Renal cortical epithelial cell (primary cell): Measurements from ENCODE around the gene CSF3. TPM values are rescaled to one million over a fixed set of nuclear protein-coding genes. Genes with fewer than 3 reads are reported as not detected.
"Not testable (repeated sequence)": the region's sequence is repeated elsewhere in the genome, so short reads cannot be mapped to it uniquely, and the experiment has no call there.

Experiments
- DNase-seq: peaks from one replicate; pipeline ENCODE4 v3.0.0-alpha.2; 2011; ENCODE audit warnings: low read depth
- total RNA-seq: library from RNA; depleted of rRNA; stranded (reverse); fragments of >200 nt; gene quantifications from 2 replicates; pipeline ENCODE4 v1.2.3, GENCODE V29; 2014

CSF3 gene
- total RNA-seq, 1 donor from 2014 or later: not detected

DNA sequence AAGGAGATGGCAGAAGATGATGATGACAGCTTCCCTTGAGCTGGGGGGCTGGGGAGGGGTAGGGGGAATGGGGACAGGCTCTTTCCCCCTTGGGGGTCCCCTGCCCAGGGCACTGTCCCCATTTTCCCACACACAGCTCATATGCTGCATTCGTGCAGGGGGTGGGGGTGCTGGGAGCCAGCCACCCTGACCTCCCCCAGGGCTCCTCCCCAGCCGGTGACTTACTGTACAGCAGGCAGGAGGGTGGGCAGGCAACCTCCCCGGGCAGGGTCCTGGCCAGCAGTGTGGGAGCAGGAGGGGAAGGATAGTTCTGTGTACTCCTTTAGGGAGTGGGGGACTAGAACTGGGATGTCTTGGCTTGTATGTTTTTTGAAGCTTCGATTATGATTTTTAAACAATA is 17.7 kb upstream of the CSF3 start:
- DNase-seq: no peak

DNA sequence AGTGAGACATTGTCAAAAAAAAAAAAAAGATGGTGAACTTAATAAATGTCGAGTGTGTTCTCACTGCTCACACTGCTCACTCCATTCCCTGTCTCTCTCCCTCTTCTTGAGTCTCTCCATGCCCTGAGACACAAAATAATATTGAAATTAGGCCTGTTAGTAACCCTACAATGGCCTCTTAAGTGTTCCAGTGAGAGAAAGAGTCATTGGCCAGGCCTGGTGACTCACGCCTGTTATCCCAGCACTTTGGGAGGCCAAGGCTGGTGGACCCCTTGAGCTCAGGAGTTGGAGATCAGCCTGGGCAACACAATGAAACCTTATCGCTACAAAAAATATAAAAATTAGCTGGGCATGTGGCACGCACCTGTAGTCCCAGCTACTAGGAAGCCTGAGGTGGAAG is 16.2 kb upstream of the CSF3 start:
- no peak for DNase-seq

DNA sequence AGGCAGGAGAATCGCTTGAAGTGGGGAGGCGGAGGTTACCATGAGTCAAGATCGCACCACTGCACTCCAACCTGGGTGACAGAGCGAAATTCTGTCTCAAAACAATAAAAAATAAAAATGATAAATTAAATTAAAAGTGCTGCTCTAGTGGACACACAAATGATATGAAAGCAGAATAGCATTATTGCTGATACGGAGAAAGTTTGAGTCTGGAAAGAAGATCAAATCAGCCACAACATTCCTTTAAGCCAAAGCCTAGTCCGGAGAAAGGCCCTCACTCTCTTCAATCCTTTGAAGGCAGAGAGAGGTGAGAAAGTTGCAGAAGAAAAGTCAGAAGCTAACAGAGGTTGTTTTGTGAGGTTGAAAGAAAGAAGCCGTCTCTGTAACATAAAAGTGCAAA is 15.1 kb upstream of the CSF3 start:
- no peak for DNase-seq

DNA sequence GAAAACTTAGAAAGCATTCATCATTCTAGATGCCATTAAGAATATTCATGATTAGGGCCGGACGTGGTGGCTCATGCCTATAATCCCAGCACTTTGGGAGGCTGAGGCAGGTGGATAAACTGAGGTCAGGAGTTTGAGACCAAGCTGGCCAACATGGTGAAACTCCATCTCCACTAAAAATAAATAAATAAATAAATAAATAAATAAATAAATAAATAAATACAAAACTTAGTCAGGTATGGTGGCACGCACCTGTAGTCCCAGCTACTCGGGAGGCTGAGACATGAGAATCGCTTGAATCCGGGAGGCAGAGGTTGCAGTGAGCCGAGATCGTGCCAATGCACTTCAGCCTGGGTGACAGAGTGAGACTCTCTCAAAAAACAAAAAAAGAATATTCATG is 13.9 kb upstream of the CSF3 start:
- not testable (repeated sequence) for DNase-seq

DNA sequence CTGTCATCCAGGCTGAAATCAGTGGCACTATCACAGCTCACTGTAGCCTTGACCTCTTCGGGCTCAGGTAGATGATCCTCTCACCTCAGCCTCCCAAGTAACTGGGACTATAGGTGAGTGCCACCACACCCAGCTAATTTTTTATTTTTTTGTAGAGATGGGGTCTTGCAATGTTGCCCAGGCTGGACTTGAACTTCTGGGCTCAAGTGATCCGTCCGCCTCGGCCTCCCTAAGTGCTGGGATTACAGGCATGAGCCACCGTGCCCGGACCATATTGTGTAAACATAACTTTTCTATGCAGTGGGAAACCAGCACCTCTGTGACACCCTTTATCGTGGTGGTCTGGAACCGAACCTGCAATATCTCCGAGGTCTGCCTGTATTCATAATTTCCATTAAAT is 11.2 kb upstream of the CSF3 start:
- no peak for DNase-seq

DNA sequence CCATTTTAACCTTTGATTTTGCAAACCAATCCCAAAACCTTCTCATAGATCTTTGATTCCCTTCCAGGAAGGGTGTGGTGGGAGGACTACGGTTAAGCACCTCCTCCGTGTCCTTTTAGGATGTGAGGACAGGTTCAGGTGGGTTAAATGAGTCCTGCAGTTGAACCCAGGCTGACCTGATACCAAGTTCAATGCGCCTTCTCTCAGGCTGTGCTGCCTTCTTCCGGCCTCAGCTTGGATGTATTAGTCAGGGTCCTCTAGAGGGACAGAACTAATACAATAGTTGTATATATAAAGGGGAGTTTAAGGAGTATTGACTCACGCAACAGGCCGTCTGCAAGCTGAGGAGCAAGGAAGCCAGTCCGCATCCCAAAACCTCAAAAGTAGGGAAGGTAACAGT is 10.5 kb upstream of the CSF3 start:
- no peak for DNase-seq

DNA sequence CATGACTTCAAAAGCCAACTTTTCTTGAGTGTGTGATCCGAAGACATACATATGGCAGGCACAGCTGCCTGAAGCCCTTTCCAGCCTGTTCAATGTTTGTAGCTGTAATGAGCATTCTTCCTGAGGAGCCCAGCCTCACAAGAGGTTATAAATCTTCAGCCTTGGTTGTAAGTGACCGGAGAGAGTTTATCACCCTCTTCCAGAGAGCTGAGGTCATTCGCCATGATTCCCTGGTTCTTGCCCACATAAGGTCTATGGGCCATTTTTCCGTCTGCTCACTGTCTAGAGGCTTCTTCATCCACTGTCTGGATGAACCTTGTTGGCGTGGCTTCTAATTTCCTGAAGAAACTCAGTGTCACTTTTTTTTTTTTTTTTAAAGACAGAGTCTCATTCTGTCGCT is 9.7 kb upstream of the CSF3 start:
- no peak for DNase-seq

DNA sequence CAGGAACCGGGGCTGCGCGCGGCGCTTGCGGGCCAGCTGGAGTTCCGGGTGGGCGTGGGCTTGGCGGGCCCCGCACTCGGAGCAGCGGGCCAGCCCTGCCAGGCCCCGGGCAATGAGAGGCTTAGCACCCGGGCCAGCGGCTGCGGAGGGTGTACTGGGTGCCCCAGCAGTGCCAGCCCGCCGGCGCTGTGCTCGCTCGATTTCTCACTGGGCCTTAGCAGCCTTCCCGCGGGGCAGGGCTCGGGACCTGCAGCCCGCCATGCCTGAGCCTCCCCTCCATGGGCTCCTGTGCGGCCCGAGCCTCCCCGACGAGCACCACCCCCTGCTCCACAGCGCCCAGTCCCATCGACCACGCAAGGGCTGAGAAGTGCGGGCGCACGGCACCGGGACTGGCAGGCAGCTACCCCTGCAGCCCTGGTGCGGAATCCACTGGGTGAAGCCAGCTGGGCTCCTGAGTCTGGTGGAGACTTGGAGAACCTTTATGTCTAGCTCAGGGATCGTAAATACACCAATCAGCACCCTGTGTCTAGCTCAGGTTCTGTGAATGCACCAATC is 4.2 kb upstream of the CSF3 start:
- DNase-seq: not testable (repeated sequence)

DNA sequence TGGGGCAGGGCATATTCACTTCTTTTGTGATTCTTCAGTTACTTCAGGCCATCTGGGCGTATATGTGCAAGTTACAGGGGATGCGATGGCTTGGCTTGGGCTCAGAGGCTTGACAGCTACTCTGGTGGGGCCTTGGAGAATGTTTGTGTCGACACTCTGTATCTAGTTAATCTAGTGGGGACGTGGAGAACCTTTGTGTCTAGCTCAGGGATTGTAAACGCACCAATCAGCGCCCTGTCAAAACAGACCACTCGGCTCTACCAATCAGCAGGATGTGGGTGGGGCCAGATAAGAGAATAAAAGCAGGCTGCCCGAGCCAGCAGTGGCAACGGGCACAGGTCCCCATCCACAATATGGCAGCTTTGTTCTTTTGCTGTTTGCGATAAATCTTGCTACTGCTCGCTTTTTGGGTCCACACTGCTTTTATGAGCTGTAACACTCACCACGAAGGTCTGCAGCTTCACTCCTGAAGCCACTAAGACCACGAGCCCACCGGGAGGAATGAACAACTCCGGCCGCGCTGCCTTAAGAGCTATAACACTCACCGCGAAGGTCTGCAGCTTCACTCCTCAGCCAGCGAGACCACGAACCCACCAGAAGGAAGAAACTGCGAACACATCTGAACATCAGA is 3.1 kb upstream of the CSF3 start:
- not testable (repeated sequence) for DNase-seq

DNA sequence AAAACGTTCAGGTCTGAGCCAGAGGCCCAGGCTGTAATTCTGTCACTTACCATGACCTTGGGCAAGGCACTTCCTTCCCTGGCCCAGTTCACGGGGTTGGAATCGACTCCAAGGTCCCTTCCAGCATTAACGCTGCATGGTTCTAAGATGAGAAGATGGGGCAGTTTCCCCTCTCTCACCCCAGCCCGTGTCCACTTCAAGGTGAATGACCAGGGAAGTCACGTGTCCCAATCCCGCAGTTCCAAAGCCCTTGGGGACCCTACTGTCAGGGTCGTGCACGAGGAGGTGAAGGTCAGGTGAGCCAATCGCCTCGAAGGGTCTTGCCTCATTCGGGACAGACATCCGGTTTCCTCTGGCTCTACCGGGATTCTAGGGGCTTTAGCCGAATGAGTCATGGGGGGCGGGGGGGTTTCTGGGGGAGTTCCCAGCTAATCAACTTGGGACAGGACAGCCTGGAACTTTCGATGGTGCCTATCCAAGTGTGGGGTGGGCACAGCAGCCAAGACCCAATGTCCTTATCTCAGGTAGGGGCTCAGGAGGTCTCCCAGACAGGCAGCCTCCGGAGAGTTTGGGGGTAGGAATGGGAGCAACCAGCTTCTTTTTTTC is 762 bp upstream of the CSF3 start:
- no peak for DNase-seq

DNA sequence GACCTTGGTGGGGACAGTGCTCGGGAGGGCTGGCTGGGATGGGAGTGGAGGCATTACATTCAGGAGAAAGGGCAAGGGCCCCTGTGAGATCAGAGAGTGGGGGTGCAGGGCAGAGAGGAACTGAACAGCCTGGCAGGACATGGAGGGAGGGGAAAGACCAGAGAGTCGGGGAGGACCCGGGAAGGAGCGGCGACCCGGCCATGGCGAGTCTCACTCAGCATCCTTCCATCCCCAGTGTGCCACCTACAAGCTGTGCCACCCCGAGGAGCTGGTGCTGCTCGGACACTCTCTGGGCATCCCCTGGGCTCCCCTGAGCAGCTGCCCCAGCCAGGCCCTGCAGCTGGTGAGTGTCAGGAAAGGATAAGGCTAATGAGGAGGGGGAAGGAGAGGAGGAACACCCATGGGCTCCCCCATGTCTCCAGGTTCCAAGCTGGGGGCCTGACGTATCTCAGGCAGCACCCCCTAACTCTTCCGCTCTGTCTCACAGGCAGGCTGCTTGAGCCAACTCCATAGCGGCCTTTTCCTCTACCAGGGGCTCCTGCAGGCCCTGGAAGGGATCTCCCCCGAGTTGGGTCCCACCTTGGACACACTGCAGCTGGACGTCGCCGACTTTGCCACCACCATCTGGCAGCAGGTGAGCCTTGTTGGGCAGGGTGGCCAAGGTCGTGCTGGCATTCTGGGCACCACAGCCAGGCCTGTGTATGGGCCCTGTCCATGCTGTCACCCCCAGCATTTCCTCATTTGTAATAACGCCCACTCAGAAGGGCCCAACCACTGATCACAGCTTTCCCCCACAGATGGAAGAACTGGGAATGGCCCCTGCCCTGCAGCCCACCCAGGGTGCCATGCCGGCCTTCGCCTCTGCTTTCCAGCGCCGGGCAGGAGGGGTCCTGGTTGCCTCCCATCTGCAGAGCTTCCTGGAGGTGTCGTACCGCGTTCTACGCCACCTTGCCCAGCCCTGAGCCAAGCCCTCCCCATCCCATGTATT is 1.1 kb downstream of the CSF3 start:
- DNase-seq: no peak

DNA sequence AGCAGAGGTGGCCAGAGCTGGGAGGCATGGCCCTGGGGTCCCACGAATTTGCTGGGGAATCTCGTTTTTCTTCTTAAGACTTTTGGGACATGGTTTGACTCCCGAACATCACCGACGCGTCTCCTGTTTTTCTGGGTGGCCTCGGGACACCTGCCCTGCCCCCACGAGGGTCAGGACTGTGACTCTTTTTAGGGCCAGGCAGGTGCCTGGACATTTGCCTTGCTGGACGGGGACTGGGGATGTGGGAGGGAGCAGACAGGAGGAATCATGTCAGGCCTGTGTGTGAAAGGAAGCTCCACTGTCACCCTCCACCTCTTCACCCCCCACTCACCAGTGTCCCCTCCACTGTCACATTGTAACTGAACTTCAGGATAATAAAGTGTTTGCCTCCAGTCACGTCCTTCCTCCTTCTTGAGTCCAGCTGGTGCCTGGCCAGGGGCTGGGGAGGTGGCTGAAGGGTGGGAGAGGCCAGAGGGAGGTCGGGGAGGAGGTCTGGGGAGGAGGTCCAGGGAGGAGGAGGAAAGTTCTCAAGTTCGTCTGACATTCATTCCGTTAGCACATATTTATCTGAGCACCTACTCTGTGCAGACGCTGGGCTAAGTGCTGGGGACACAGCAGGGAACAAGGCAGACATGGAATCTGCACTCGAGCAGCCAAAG is 2.3 kb downstream of the CSF3 start:
- DNase-seq: no peak

DNA sequence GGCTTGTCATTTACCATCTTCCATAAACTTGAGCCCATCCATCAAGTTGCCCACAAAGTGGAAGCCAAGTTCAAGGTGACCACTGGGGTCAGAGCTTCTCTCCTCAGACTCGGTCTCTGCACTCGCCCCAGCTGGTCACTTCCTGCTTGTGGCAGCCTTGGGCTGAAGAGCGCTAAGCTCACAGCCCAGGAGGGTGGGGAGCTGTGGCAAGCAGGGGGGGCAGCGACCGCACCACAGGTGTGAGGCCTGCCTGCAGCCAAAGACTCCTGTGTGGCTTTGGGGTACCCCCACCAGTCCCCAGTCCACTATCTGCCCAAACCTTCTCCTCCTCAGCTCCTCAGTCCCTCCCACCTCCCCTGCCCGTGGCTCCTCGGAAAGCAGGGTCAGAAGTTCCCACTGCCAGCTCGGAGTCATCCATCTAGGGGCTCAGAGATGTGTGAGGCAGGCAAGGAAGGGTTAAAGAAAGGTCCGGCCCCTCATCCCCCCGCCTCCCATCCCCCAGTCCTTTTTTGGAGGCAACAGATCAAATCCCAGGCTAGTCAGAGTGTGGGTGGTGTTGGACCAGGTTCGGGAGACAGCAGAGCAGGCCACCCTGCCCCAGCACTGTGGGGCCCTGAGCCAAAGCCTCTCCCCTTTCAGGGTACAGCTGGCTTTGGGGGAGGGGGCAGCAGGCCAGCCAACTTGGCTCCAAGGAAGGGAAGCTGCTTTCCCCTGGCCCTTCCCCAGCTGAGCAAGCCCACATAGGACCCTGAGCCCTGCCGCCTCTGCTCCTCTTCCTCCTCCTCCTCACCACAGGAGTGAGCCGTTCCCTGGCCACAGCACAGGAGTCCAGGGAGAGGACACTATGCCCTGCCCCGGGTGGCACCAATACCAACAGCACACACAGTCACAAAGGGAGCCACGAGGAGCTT is 3.2 kb downstream of the CSF3 start:
- no peak for DNase-seq

DNA sequence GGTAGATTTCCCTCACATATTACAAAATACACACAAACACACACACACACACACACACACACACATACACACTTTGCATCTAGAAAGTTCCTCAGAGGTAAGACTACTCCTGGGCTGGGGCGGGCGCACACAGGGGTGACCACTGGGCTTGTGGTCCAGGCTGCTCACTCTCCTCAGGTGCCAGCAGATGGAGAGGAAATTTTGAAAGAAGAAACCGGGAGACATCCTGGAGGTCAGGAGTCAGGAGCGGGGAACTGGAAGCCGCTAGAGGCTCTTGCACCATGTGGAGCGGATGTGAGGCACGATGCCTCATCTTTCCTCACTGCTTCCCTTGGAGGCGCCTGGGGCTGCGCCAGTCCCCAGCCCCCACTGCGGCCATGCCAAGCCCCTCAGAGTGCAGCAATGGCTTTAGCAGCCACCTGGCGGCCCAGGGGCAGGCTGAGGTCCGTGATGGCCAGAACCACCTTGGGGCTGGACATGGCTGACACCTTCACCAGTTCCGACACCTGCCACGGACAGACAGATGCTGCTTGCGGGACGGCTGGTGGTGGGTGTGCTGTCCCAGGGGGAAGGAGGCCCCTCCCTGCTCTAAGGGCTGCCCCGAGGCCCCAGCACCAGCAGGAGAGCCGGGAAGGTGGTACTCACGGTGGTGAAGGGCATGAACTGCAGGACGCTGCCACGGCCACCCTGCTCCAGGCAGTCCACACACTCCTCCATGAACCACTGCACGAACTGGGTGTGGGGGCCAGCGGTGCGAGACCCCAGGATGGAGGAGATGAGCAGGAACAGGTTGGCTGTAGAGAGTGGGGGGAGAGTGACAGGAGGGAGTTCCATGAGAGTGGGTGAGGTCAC is 4.1 kb downstream of the CSF3 start:
- no peak for DNase-seq

DNA sequence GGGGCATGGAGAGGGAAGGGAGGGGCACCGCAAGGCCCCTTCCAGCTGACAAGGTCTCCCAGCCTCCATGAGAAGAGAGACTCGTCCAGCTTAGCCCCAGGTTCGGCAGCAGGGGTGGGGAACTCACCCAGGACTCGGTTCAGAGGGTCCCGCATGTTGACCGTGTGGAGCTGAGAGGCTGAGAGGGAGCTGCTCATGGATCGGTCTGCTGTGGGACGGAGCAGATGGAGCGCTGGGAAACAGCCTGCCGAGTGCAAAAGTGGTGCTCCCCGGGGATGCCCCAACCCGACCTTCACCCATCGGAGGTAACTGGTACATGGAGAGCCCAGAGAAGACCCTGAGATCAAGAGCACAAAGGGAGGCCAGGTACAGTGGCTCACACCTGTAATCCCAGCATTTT is 4.9 kb downstream of the CSF3 start:
- DNase-seq: no peak

DNA sequence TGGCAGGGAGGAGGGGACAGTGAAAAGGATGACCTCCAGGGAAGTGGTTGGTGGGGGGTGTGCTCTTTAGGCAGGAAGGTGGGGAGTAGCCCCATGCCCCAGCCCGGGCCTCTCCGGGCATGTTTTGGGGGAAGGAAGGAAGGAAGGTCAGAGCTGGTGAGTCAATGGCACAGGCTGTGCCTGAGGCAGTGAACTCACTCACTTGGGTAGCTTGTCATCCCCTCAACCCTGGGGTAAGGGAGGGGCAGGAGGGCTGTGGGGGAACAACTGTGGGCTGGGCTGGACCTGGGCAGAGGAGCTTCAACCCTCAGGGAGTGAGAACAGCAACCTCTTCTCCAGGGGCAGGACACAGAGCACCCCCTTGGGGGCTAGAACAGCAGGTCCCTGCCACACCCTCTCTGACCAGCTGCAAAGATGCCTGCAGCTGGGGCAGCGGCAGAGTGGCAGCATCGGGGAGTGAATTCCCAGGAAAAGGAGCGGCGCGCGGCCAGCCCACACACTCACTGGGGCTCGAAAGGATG is 6.3 kb downstream of the CSF3 start:
- DNase-seq: peak; percentile 80

DNA sequence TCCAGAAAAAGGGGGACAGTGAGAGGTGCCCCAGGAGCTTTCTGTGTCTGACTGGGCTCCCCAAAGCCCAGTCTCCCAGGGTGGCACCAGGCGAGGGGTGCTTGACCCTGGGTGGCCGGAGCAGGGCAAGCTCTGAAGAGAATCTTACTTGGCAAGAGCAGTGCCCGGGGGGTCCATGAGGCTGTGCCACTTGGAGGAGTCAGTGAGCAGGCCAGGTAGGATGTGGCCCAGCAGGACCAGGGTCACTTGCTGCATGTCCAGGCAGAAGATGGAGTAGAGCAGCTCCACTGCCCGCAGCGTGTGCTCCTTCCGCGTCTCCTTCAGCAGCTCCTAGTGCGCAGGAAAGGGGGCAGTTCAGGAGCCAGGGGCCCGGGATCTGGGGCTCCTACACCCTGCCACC is 7.3 kb downstream of the CSF3 start:
- DNase-seq: no peak

DNA sequence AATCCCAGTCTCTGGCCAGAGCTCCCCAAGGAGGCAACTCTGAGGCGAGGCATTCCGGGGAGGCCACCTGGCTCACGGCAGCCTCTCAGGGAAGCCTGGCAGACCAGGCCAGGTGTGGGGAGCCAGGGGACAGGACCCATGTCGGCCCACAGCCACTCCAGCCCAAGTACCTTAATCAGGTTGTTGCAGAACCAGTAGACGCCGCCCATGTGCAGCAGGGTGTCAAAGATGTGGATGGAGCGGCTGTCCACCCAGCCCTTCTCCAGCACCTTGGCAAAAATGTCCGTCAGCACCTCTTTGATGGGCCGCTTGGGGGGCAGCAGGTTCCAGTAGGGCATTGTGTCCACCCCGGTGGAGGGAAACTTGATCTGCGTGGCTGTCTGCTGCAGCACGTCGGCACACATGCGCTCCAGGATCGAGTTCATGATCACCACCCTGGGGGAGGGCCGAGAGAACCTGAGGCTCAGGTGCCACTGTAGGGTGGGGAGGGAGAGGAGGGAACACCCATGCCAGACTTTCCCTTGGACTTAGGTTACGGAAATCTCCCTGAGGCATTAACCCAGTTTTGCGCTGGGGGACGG is 7.8 kb downstream of the CSF3 start:
- DNase-seq: no peak

DNA sequence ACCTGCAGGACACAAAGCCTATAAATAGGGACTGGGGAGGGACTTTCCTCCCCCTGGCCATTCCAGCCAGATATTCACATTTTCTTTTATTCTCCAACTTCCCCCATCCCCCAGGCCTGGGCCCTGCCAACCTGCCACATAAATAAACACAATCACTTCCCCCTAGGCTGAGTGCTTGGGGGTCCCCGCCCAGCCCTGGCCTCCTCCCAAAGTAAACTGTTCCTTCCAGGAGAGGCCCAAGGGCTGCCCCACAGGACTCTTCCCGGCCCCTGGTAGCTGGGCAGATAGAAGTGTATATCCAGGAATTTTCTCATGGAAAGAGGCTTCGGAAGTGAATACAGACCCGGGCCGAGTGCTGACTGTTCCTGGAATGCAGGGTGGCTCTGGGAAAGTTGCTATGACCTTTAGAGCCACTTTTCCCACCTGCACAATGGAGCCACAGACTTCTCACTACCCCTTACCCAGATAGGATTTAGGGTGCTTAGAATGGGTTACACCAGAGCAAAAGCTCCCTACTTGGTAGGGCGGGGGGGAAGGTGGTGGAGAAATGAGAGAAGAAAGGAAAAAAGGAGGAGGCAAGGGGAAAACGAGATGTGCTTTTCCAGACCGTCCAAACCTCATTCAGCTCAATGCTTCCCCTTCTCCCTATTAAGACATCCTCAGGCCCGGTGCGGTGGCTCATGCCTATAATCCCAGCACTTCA is 8.5 kb downstream of the CSF3 start:
- DNase-seq: no peak
